Measurements from ENCODE around the gene KCNMA1.

KCNMA1 gene

DNA sequence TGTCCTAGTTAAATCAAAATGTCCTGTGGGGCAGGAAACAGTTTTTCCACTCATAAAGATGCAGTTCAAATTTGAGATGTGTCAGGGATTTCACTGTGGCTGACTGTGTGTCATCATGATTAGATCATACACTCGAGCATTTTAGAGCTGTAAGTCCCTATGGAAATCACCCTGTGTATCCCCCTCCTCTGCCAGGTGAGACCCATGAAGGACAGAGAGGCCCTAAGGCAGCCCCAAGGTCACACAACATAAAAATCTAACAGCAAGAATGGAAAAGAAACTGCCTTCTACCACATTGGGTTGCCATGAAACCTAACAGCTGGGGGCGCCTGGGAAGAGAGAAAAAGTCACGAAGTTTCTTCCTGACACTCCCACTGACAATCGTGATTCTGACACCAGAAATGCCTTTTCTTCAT, 135.8 kb downstream of the KCNMA1 start:
- DNase-seq (ENCODE audit: low read depth) = no peak
- no peak overlapping the region for H3K4me3 ChIP-seq (ENCODE audit: control insufficient read depth, low read depth, low read length)
- TF ChIP-seq, protein P1, sequence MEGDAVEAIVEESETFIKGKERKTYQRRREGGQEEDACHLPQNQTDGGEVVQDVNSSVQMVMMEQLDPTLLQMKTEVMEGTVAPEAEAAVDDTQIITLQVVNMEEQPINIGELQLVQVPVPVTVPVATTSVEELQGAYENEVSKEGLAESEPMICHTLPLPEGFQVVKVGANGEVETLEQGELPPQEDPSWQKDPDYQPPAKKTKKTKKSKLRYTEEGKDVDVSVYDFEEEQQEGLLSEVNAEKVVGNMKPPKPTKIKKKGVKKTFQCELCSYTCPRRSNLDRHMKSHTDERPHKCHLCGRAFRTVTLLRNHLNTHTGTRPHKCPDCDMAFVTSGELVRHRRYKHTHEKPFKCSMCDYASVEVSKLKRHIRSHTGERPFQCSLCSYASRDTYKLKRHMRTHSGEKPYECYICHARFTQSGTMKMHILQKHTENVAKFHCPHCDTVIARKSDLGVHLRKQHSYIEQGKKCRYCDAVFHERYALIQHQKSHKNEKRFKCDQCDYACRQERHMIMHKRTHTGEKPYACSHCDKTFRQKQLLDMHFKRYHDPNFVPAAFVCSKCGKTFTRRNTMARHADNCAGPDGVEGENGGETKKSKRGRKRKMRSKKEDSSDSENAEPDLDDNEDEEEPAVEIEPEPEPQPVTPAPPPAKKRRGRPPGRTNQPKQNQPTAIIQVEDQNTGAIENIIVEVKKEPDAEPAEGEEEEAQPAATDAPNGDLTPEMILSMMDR (IDR thresholded peaks at IDR 0.05; ENCODE audit: control insufficient read depth, insufficient read depth, low read depth, low read length, missing control alignments) = peak; percentile 2

DNA sequence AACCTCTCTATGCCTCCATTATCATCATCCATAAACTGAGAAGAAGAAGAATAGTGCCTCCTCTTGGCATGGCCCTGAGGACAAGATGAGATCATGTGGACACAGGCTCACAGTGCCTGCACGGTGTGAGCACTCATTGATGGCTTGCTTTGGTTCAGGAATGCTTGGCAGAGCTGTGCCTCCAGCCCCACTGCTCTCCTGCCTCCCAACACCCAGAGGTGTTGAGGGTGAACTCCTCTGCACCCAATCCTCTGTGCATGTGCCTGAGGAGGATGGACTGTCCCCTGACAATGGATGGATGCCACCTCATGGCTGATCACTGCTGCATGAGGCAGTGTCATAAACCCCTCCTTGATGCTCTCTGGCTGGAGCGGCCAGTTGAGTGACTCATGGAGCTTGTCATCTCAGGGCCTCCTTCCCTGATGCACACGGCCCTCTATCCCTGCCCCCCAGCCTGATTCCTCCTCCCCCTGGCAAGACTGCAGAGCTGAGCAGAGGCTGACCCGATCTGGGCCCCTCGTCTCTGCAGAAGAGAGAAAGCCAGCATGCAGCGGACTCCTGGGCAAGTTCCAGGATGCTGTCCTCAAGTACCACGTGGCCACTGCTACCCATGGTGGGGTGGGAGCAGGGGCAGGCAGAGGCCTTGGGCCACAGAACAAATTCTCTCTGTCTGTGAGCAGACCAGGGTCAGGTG, 136.3 kb downstream of the KCNMA1 start:
- peak; percentile 68 for DNase-seq (ENCODE audit: low read depth)
- TF ChIP-seq, protein P1 (IDR thresholded peaks at IDR 0.05; ENCODE audit: control insufficient read depth, insufficient read depth, low read depth, low read length, missing control alignments) = no peak
- H3K4me3 ChIP-seq (ENCODE audit: control insufficient read depth, low read depth, low read length) = no peak overlapping the region

DNA sequence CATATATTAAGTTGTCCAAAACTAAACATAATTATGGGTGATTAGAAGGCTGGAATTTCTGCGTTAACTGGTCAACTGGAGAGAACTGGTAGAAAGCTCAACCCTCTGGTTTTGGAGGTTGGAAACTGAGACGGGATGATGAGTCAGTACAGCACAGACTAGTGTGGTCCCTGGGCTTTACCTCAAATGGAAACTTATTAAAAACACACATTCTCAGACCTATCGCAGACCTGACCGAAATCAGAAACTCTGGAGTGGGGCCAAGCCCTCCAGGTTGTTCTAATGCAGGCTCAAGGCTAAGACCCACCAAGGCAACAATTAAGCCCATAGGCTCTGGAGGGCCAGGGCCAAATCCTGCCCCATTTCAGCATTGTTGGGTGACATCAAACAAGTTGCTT, 136.9 kb downstream of the KCNMA1 start:
- TF ChIP-seq, protein P1 (IDR thresholded peaks at IDR 0.05; ENCODE audit: control insufficient read depth, insufficient read depth, low read depth, low read length, missing control alignments) = no peak
- no peak for DNase-seq (ENCODE audit: low read depth)
- H3K4me3 ChIP-seq (ENCODE audit: control insufficient read depth, low read depth, low read length) = no peak overlapping the region

DNA sequence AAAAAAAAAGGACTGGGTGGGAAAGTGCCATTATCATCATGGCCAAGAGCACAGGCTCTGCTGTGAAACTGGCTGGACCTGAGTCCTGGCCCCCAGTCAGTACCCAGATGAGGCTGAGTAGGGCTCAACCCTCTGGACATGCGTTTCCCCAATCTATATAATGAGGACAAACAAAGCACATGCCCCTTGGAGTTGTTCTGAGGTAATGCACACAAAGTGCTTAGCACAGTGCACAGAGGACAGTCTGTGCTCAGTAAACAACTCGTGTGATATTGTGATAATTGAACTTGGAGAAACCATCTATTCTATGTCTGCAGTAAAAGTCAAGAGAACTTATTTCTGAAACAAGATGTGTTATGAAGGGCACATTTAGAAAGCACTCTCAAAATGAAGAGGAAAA, 138.8 kb downstream of the KCNMA1 start:
- H3K4me3 ChIP-seq (ENCODE audit: control insufficient read depth, low read depth, low read length) = no peak overlapping the region
- no peak for DNase-seq (ENCODE audit: low read depth)
- TF ChIP-seq, protein P1 (IDR thresholded peaks at IDR 0.05; ENCODE audit: control insufficient read depth, insufficient read depth, low read depth, low read length, missing control alignments) = no peak

DNA sequence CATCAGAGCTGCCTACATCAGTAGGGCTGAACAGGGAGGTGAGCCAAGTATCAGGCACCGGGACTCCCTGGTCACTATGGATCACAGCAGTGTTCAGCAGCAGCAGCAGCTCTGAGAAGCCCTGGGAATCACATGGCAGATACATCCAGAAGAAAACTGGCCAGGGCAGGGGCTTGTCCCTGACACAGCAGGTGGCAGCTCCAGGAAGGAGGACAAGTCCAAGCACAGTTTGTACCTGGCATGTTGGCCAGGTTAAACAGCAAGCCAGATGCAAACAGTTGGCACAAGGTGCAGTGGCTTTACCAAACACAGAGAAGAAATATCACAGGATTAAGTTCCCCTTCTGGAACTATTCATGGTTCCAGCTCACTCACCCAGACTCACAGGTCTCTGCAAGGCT, 139.4 kb downstream of the KCNMA1 start:
- TF ChIP-seq, protein P1 (IDR thresholded peaks at IDR 0.05; ENCODE audit: control insufficient read depth, insufficient read depth, low read depth, low read length, missing control alignments) = no peak
- no peak for DNase-seq (ENCODE audit: low read depth)
- no peak overlapping the region for H3K4me3 ChIP-seq (ENCODE audit: control insufficient read depth, low read depth, low read length)

DNA sequence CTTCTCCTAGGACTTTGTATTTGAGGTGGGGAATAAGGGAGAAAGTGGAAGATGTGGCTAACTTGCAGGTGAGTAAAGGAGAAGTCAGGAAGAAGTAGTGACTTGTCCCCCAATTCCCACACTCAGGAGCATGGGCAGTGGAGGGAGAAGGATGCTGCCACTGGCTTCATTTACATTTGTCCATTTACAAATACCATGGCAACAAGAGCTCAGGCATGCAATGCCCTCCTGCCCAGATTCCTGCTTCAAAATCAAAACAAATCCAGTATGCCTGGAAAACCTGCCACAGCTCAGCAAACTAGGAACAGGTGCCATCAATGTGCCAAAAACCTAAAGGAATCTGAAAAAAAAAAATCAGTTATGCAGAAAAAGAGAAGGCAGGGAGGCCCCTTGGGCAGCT, 139.9 kb downstream of the KCNMA1 start:
- DNase-seq (ENCODE audit: low read depth) = no peak
- TF ChIP-seq, protein P1 (IDR thresholded peaks at IDR 0.05; ENCODE audit: control insufficient read depth, insufficient read depth, low read depth, low read length, missing control alignments) = no peak
- no peak overlapping the region for H3K4me3 ChIP-seq (ENCODE audit: control insufficient read depth, low read depth, low read length)
